Loucy (cell line): Measurements from ENCODE around the gene EIF3B.
"Not testable (repeated sequence)": the region's sequence is repeated elsewhere in the genome, so short reads cannot be mapped to it uniquely, and the experiment has no call there.

Experiments used
- H2AFZ ChIP-seq: fragments of 200-600 bp; sonication (generic); 2 replicates; pipeline ENCODE4 v1.6.0; 2016; ENCODE audit warnings: antibody characterized with exemption, mild to moderate bottlenecking, low read length, moderate library complexity
- H3F3A ChIP-seq: fragments of 200-600 bp; 2 replicates; pipeline ENCODE4 v1.6.0; 2016; ENCODE audit warnings: antibody characterized with exemption, low read depth, mild to moderate bottlenecking
- H3K27me3 ChIP-seq: fragments of 200-600 bp; sonication (generic); 2 replicates; pipeline ENCODE4 v1.6.1; 2014; ENCODE audit warnings: low read length, mild to moderate bottlenecking; ENCODE audit not compliant: insufficient read depth, poor library complexity, severe bottlenecking
- H3K36me3 ChIP-seq: fragments of 200-600 bp; sonication (generic); 2 replicates; pipeline ENCODE4 v1.6.1; 2016; ENCODE audit warnings: low read length; ENCODE audit not compliant: insufficient read depth
- H3K4me1 ChIP-seq: fragments of 200-600 bp; sonication (generic); 2 replicates; pipeline ENCODE4 v1.5.1; 2014; ENCODE audit warnings: low read length, mild to moderate bottlenecking; ENCODE audit not compliant: insufficient read depth, poor library complexity, severe bottlenecking
- H3K4me2 ChIP-seq: fragments of 200-600 bp; sonication (generic); 2 replicates; pipeline ENCODE4 v1.6.0; 2014; ENCODE audit warnings: antibody characterized with exemption, low read length, low read depth, mild to moderate bottlenecking; ENCODE audit not compliant: poor library complexity, severe bottlenecking
- H3K4me3 ChIP-seq: fragments of 200-600 bp; sonication (generic); 2 replicates; pipeline ENCODE4 v1.5.1; 2014; ENCODE audit warnings: low read length, mild to moderate bottlenecking, mixed read lengths; ENCODE audit not compliant: poor library complexity, severe bottlenecking
- H3K79me2 ChIP-seq: fragments of 200-600 bp; sonication (generic); 2 replicates; pipeline ENCODE4 v1.6.1; 2014; ENCODE audit warnings: low read length; ENCODE audit not compliant: insufficient read depth
- H3K9ac ChIP-seq: fragments of 200-600 bp; sonication (generic); 2 replicates; pipeline ENCODE4 v1.6.0; 2014; ENCODE audit warnings: mild to moderate bottlenecking, low read depth, low read length, moderate library complexity; ENCODE audit not compliant: poor library complexity, severe bottlenecking
- H3K9me2 ChIP-seq: fragments of 200-600 bp; sonication (generic); replicated peaks from 2 replicates; pipeline ENCODE4 v1.6.1; 2016; ENCODE audit warnings: low read depth, low read length, mixed read lengths
- H3K9me3 ChIP-seq: fragments of 200-600 bp; sonication (generic); 2 replicates; pipeline ENCODE4 v1.6.1; 2014; ENCODE audit warnings: mild to moderate bottlenecking, antibody characterized with exemption, low read length, low read depth; ENCODE audit not compliant: insufficient read depth
- H4K20me1 ChIP-seq: fragments of 200-600 bp; sonication (generic); 2 replicates; pipeline ENCODE4 v1.6.0; 2014; ENCODE audit warnings: antibody characterized with exemption, low read length, mild to moderate bottlenecking; ENCODE audit not compliant: insufficient read depth, poor library complexity, severe bottlenecking
- CTCF ChIP-seq: fragments of 200-600 bp; sonication (generic); conservative IDR thresholded peaks from 2 replicates; pipeline ENCODE4 v1.5.1; 2014; ENCODE audit warnings: mild to moderate bottlenecking, antibody characterized with exemption, low read length
- EZH2phosphoT487 ChIP-seq: fragments of 200-600 bp; IDR thresholded peaks from 2 replicates; pipeline ENCODE4 v1.6.1; 2018; ENCODE audit warnings: antibody characterized with exemption, mild to moderate bottlenecking, moderate library complexity, borderline replicate concordance

Gene EIF3B

GRCh38 chr7:2412587-2413201 lies 58.1 kb downstream of the EIF3B start:
- H3K36me3 ChIP-seq: peaks cover 19% of the 10 kb centered on the region; the same call in 1 of the 2 replicates
- H3K4me1 ChIP-seq: peaks cover 81% of the 10 kb centered on the region
- no peaks in the 10 kb centered on the region for H3K9me3 ChIP-seq
- peaks cover 80% of the 10 kb centered on the region for H4K20me1 ChIP-seq
- H3K4me3 ChIP-seq: peak overlapping the region; percentile 41
- no peaks in the 10 kb centered on the region for H3K27me3 ChIP-seq
- no peak for TF ChIP-seq EZH2phosphoT487
- TF ChIP-seq CTCF: no peak
- peak overlapping the region; percentile 90 for H3K4me2 ChIP-seq
- peaks cover 17% of the 10 kb centered on the region for H3F3A ChIP-seq
- peaks cover 94% of the 10 kb centered on the region for H3K79me2 ChIP-seq
- no peak overlapping the region for H2AFZ ChIP-seq
- H3K9ac ChIP-seq: peak overlapping the region; percentile 47
- no peaks in the 10 kb centered on the region for H3K9me2 ChIP-seq

GRCh38 chr7:2416063-2416462 lies 61.4 kb downstream of the EIF3B start:
- no peaks in the 10 kb centered on the region for H3K9me2 ChIP-seq
- peaks cover 100% of the 10 kb centered on the region for H3K79me2 ChIP-seq
- H3K9me3 ChIP-seq: no peaks in the 10 kb centered on the region
- no peak overlapping the region for H2AFZ ChIP-seq
- peaks cover 30% of the 10 kb centered on the region; the same call in 1 of the 2 replicates for H3K36me3 ChIP-seq
- TF ChIP-seq EZH2phosphoT487 (no peak), CTCF (no peak)
- peaks cover 64% of the 10 kb centered on the region for H3K4me1 ChIP-seq
- no peak overlapping the region for H3K9ac ChIP-seq
- H3F3A ChIP-seq: no peaks in the 10 kb centered on the region
- H4K20me1 ChIP-seq: peaks cover 90% of the 10 kb centered on the region
- H3K27me3 ChIP-seq: no peaks in the 10 kb centered on the region
- H3K4me3 ChIP-seq: no peak overlapping the region
- H3K4me2 ChIP-seq: peak overlapping the region; percentile 10

- peaks cover 59% of the 10 kb centered on the region for H3K4me1 ChIP-seq
- H3K79me2 ChIP-seq: peaks cover 100% of the 10 kb centered on the region
- peak overlapping the region; percentile 10 for H3K4me2 ChIP-seq
- peaks cover 30% of the 10 kb centered on the region; the same call in 1 of the 2 replicates for H3K36me3 ChIP-seq
- no peak for TF ChIP-seq CTCF
- TF ChIP-seq EZH2phosphoT487: no peak
- no peaks in the 10 kb centered on the region for H3K27me3 ChIP-seq
- no peak overlapping the region for H2AFZ ChIP-seq
- no peaks in the 10 kb centered on the region for H3K9me2 ChIP-seq
- no peak overlapping the region for H3K4me3 ChIP-seq
- H3F3A ChIP-seq: no peaks in the 10 kb centered on the region
- H3K9me3 ChIP-seq: no peaks in the 10 kb centered on the region
- H3K9ac ChIP-seq: no peak overlapping the region
- peaks cover 87% of the 10 kb centered on the region for H4K20me1 ChIP-seq
Observed at GRCh38 chr7:2416650-2417049, 62.0 kb downstream of the EIF3B start.

GRCh38 chr7:2417178-2417577 lies 62.6 kb downstream of the EIF3B start:
- peak overlapping the region; percentile 61 for H3K4me2 ChIP-seq
- not testable (repeated sequence) for H3K9me3 ChIP-seq, H3K9me2 ChIP-seq, H2AFZ ChIP-seq, H3K27me3 ChIP-seq, H3K4me3 ChIP-seq, H3K9ac ChIP-seq, H3F3A ChIP-seq
- H4K20me1 ChIP-seq: peaks cover 86% of the 10 kb centered on the region
- peaks cover 54% of the 10 kb centered on the region for H3K4me1 ChIP-seq
- peaks cover 100% of the 10 kb centered on the region for H3K79me2 ChIP-seq
- H3K36me3 ChIP-seq: peaks cover 34% of the 10 kb centered on the region; the same call in 1 of the 2 replicates
